GM23338 (cell line): ENCODE measurements around the gene CELF4. TPM values are rescaled to one million over a fixed set of nuclear protein-coding genes. Genes with fewer than 3 reads are reported as not detected.

Source experiments
- ATAC-seq: fragments of 200-7000 bp; cut with Tn5 transposase; 3 replicates; pipeline ENCODE4 v1.9.1; 2020
- DNase-seq: peaks from one replicate; pipeline ENCODE4 v3.0.0-alpha.2; 2015; ENCODE audit warnings: low spot score
- H2AFZ ChIP-seq: fragments of 200-600 bp; sonication (generic); 2 replicates; pipeline ENCODE4 v1.8.0; 2016; ENCODE audit warnings: antibody characterized with exemption, mild to moderate bottlenecking, moderate library complexity
- H3F3A ChIP-seq: fragments of 200-600 bp; sonication (generic); replicated peaks from 2 replicates; pipeline ENCODE4 v1.8.0; 2017; ENCODE audit warnings: antibody characterized with exemption, mixed run types, low read depth
- H3K27ac ChIP-seq: fragments of 200-600 bp; sonication (generic); 2 replicates; pipeline ENCODE4 v1.6.1; 2016; ENCODE audit warnings: low read depth
- H3K27me3 ChIP-seq: fragments of 200-600 bp; sonication (generic); 2 replicates; pipeline ENCODE4 v1.8.0; 2016; ENCODE audit warnings: mild to moderate bottlenecking, mixed run types, moderate library complexity; ENCODE audit not compliant: insufficient read depth
- H3K36me3 ChIP-seq: fragments of 200-600 bp; sonication (generic); 2 replicates; pipeline ENCODE4 v1.8.0; 2016; ENCODE audit warnings: mild to moderate bottlenecking; ENCODE audit not compliant: insufficient read depth
- H3K4me1 ChIP-seq: fragments of 200-600 bp; sonication (generic); 2 replicates; pipeline ENCODE4 v1.8.0; 2016; ENCODE audit warnings: mild to moderate bottlenecking, moderate library complexity; ENCODE audit not compliant: insufficient read depth
- H3K4me2 ChIP-seq: fragments of 200-600 bp; sonication (generic); 2 replicates; pipeline ENCODE4 v1.7.1; 2017; ENCODE audit warnings: mixed run types
- H3K4me3 ChIP-seq: fragments of 200-600 bp; sonication (generic); 2 replicates; pipeline ENCODE4 v1.6.1; 2016; ENCODE audit warnings: mixed run types
- H3K79me2 ChIP-seq: fragments of 200-600 bp; sonication (generic); replicated peaks from 2 replicates; pipeline ENCODE4 v1.8.0; 2017; ENCODE audit warnings: mild to moderate bottlenecking; ENCODE audit not compliant: insufficient read depth
- H3K9me2 ChIP-seq: fragments of 200-600 bp; sonication (generic); 2 replicates; pipeline ENCODE4 v1.8.0; 2017; ENCODE audit not compliant: insufficient read depth
- H4K20me1 ChIP-seq: fragments of 200-600 bp; sonication (generic); replicated peaks from 2 replicates; pipeline ENCODE4 v1.8.0; 2017; ENCODE audit warnings: mild to moderate bottlenecking; ENCODE audit not compliant: insufficient read depth
- H3K27ac Mint-ChIP-seq: 2 replicates; pipeline ENCODE4 v1.8.0; 2020; ENCODE audit warnings: inconsistent platforms, mild to moderate bottlenecking, moderate library complexity, mixed read lengths
- H3K27me3 Mint-ChIP-seq: 3 replicates; pipeline ENCODE4 v1.8.0; 2022; ENCODE audit warnings: low read depth, mild to moderate bottlenecking, moderate library complexity, mixed read lengths, inconsistent platforms; ENCODE audit not compliant: insufficient read depth, poor library complexity
- H3K36me3 Mint-ChIP-seq: 3 replicates; pipeline ENCODE4 v1.8.0; 2021; ENCODE audit warnings: low read depth, mild to moderate bottlenecking, inconsistent platforms, moderate library complexity, mixed read lengths
- H3K4me1 Mint-ChIP-seq: 3 replicates; pipeline ENCODE4 v1.8.0; 2020; ENCODE audit warnings: mild to moderate bottlenecking, inconsistent platforms, mixed read lengths
- H3K4me3 Mint-ChIP-seq: 3 replicates; pipeline ENCODE4 v1.8.0; 2021; ENCODE audit warnings: moderate library complexity, mild to moderate bottlenecking, inconsistent platforms, mixed read lengths
- H3K9me3 Mint-ChIP-seq: 3 replicates; pipeline ENCODE4 v1.8.0; 2020; ENCODE audit warnings: moderate library complexity, mild to moderate bottlenecking, inconsistent platforms, mixed read lengths
- CREB1 ChIP-seq: fragments of 250-450 bp; sonication (Bioruptor Pico); IDR thresholded peaks from 2 replicates; pipeline ENCODE4 v1.5.0; 2020; ENCODE audit warnings: low read depth, mild to moderate bottlenecking, moderate library complexity
- EZH2 ChIP-seq: fragments of 200-600 bp; sonication (generic); IDR thresholded peaks from one replicate; pipeline ENCODE4 v1.8.0; 2017; ENCODE audit warnings: antibody characterized with exemption, mild to moderate bottlenecking, low read depth; ENCODE audit not compliant: unreplicated experiment
- EZH2phosphoT487 ChIP-seq: fragments of 200-600 bp; sonication (generic); IDR thresholded peaks from one replicate; pipeline ENCODE4 v1.8.1; 2018; ENCODE audit warnings: antibody characterized with exemption; ENCODE audit not compliant: unreplicated experiment
- JUNB ChIP-seq: IDR thresholded peaks from one replicate; pipeline ENCODE4 v1.6.1; 2016; ENCODE audit warnings: antibody characterized with exemption; ENCODE audit not compliant: unreplicated experiment
- NANOG ChIP-seq: IDR thresholded peaks from 2 replicates; pipeline ENCODE4 v1.6.1; 2016; ENCODE audit warnings: antibody characterized with exemption, borderline replicate concordance
- POLR2AphosphoS5 ChIP-seq: IDR thresholded peaks from 2 replicates; pipeline ENCODE4 v1.6.1; 2016; ENCODE audit warnings: antibody characterized with exemption, low read depth
- STAT1 ChIP-seq: IDR thresholded peaks from one replicate; pipeline ENCODE4 v1.6.1; 2016; ENCODE audit warnings: antibody characterized with exemption; ENCODE audit not compliant: unreplicated experiment
- ZNF114 ChIP-seq: fragments of 250-450 bp; sonication (Bioruptor Pico); IDR thresholded peaks from 2 replicates; pipeline ENCODE4 v1.5.0; 2020; ENCODE audit warnings: mild to moderate bottlenecking, moderate library complexity
- ZNF331 ChIP-seq: fragments of 250-450 bp; sonication (Bioruptor Pico); IDR thresholded peaks from 2 replicates; pipeline ENCODE4 v1.5.0; 2020; ENCODE audit warnings: low read depth, mild to moderate bottlenecking, moderate library complexity
- polyA plus RNA-seq: library from polyadenylated mRNA; unstranded; fragments of >200 nt; fragmentation: Nextera tagmentation; extraction: Ambion mirVana; gene quantifications from 2 replicates; pipeline ENCODE4 v1.2.1, GENCODE V29; 2016
- total RNA-seq: library from RNA; depleted of rRNA; stranded (reverse); fragments of >200 nt; shearing (Covaris generic); gene quantifications from 2 replicates; pipeline ENCODE4 v1.2.3, GENCODE V29; 2014
- TF ChIP-seq, protein P1 (sequence below): fragments of 250-450 bp; sonication (Bioruptor Pico); IDR thresholded peaks from 2 replicates; pipeline ENCODE4 v1.5.0; 2020; ENCODE audit warnings: mild to moderate bottlenecking, moderate library complexity
- TF ChIP-seq, protein P2 (sequence below): IDR thresholded peaks from 2 replicates; pipeline ENCODE4 v1.6.1; 2016; ENCODE audit warnings: antibody characterized with exemption
- TF ChIP-seq, protein P3 (sequence below), 2 experiments: fragments of 200-600 bp in 1 of 2; sonication (generic) in 1 of 2; conservative IDR thresholded peaks; 2 replicates each; pipeline versions ENCODE4 v1.5.1 to v1.6.1; 2016 to 2017; ENCODE audit warnings: antibody characterized with exemption in 2 of 2, low read depth in 2 of 2, mild to moderate bottlenecking in 2 of 2, moderate library complexity in 1 of 2
- TF ChIP-seq, protein P4 (sequence below): IDR thresholded peaks from one replicate; pipeline ENCODE4 v1.6.1; 2018; ENCODE audit warnings: antibody characterized with exemption; ENCODE audit not compliant: unreplicated experiment

The CELF4 gene
- total and polyA plus RNA-seq, 2 experiments from 2014 or later: 2.6 to 6.7 TPM

DNA sequence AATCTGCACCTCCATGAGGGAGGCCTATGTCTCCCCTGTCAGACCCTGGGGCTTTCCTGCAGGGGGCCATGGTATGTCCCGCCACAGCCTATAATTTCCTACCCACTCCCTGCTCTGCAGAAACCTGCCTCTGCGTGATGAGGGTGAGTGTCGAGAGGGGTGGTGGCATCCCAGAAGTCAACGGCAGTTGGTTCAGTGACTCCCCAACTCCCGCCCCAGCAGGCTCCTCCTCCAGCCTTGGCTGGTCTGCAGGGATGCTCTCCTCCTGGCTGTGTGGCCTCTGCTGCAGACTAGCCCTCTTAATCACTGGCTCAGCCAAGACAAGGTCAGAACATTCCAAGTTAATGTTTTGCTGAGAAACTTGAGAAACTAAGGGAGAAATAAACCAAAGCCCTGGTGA is 13.3 kb downstream of the CELF4 start:
- H2AFZ ChIP-seq: no peak overlapping the region
- no peak overlapping the region for H3K27ac ChIP-seq
- H3K4me1 ChIP-seq: peaks cover 13% of the 10 kb centered on the region; the same call in 1 of the 2 replicates
- H3K79me2 ChIP-seq: no peaks in the 10 kb centered on the region
- Mint-ChIP-seq H3K27me3 (peaks cover 27% of the 10 kb centered on the region), H3K9me3 (no peaks in the 10 kb centered on the region), H3K4me3 (no peak overlapping the region), H3K27ac (no peak overlapping the region), H3K4me1 (peaks cover 21% of the 10 kb centered on the region), H3K36me3 (no peaks in the 10 kb centered on the region)
- no peak for ATAC-seq
- no peaks in the 10 kb centered on the region for H3K36me3 ChIP-seq
- no peaks in the 10 kb centered on the region for H3K9me2 ChIP-seq
- peaks cover 44% of the 10 kb centered on the region for H3K27me3 ChIP-seq
- H3K4me3 ChIP-seq: no peak overlapping the region
- no peak overlapping the region for H3K4me2 ChIP-seq
- no peak for DNase-seq
- H4K20me1 ChIP-seq: no peaks in the 10 kb centered on the region
- H3F3A ChIP-seq: no peaks in the 10 kb centered on the region
- TF ChIP-seq CREB1 (no peak), NANOG (no peak), STAT1 (no peak), ZNF114 (CRISPR knock-in tag) (no peak), ZNF331 (CRISPR knock-in tag) (no peak), POLR2AphosphoS5 (no peak), EZH2phosphoT487 (no peak), EZH2 (no peak), JUNB (no peak)
- TF ChIP-seq, protein P1, sequence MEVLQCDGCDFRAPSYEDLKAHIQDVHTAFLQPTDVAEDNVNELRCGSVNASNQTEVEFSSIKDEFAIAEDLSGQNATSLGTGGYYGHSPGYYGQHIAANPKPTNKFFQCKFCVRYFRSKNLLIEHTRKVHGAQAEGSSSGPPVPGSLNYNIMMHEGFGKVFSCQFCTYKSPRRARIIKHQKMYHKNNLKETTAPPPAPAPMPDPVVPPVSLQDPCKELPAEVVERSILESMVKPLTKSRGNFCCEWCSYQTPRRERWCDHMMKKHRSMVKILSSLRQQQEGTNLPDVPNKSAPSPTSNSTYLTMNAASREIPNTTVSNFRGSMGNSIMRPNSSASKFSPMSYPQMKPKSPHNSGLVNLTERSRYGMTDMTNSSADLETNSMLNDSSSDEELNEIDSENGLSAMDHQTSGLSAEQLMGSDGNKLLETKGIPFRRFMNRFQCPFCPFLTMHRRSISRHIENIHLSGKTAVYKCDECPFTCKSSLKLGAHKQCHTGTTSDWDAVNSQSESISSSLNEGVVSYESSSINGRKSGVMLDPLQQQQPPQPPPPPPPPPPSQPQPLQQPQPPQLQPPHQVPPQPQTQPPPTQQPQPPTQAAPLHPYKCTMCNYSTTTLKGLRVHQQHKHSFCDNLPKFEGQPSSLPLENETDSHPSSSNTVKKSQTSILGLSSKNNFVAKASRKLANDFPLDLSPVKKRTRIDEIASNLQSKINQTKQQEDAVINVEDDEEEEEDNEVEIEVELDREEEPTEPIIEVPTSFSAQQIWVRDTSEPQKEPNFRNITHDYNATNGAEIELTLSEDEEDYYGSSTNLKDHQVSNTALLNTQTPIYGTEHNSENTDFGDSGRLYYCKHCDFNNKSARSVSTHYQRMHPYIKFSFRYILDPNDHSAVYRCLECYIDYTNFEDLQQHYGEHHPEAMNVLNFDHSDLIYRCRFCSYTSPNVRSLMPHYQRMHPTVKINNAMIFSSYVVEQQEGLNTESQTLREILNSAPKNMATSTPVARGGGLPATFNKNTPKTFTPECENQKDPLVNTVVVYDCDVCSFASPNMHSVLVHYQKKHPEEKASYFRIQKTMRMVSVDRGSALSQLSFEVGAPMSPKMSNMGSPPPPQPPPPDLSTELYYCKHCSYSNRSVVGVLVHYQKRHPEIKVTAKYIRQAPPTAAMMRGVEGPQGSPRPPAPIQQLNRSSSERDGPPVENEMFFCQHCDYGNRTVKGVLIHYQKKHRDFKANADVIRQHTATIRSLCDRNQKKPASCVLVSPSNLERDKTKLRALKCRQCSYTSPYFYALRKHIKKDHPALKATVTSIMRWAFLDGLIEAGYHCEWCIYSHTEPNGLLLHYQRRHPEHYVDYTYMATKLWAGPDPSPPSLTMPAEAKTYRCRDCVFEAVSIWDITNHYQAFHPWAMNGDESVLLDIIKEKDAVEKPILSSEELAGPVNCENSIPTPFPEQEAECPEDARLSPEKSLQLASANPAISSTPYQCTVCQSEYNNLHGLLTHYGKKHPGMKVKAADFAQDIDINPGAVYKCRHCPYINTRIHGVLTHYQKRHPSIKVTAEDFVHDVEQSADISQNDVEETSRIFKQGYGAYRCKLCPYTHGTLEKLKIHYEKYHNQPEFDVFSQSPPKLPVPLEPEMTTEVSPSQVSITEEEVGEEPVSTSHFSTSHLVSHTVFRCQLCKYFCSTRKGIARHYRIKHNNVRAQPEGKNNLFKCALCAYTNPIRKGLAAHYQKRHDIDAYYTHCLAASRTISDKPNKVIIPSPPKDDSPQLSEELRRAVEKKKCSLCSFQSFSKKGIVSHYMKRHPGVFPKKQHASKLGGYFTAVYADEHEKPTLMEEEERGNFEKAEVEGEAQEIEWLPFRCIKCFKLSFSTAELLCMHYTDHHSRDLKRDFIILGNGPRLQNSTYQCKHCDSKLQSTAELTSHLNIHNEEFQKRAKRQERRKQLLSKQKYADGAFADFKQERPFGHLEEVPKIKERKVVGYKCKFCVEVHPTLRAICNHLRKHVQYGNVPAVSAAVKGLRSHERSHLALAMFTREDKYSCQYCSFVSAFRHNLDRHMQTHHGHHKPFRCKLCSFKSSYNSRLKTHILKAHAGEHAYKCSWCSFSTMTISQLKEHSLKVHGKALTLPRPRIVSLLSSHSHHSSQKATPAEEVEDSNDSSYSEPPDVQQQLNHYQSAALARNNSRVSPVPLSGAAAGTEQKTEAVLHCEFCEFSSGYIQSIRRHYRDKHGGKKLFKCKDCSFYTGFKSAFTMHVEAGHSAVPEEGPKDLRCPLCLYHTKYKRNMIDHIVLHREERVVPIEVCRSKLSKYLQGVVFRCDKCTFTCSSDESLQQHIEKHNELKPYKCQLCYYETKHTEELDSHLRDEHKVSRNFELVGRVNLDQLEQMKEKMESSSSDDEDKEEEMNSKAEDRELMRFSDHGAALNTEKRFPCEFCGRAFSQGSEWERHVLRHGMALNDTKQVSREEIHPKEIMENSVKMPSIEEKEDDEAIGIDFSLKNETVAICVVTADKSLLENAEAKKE (CRISPR knock-in tag): no peak
- TF ChIP-seq, protein P2, sequence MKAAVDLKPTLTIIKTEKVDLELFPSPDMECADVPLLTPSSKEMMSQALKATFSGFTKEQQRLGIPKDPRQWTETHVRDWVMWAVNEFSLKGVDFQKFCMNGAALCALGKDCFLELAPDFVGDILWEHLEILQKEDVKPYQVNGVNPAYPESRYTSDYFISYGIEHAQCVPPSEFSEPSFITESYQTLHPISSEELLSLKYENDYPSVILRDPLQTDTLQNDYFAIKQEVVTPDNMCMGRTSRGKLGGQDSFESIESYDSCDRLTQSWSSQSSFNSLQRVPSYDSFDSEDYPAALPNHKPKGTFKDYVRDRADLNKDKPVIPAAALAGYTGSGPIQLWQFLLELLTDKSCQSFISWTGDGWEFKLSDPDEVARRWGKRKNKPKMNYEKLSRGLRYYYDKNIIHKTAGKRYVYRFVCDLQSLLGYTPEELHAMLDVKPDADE: no peak
- TF ChIP-seq, protein P3, sequence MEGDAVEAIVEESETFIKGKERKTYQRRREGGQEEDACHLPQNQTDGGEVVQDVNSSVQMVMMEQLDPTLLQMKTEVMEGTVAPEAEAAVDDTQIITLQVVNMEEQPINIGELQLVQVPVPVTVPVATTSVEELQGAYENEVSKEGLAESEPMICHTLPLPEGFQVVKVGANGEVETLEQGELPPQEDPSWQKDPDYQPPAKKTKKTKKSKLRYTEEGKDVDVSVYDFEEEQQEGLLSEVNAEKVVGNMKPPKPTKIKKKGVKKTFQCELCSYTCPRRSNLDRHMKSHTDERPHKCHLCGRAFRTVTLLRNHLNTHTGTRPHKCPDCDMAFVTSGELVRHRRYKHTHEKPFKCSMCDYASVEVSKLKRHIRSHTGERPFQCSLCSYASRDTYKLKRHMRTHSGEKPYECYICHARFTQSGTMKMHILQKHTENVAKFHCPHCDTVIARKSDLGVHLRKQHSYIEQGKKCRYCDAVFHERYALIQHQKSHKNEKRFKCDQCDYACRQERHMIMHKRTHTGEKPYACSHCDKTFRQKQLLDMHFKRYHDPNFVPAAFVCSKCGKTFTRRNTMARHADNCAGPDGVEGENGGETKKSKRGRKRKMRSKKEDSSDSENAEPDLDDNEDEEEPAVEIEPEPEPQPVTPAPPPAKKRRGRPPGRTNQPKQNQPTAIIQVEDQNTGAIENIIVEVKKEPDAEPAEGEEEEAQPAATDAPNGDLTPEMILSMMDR (conservative IDR thresholded peaks at IDR 0.05; ENCODE audit: low read depth in 2 of 2): no peak
- TF ChIP-seq, protein P4, sequence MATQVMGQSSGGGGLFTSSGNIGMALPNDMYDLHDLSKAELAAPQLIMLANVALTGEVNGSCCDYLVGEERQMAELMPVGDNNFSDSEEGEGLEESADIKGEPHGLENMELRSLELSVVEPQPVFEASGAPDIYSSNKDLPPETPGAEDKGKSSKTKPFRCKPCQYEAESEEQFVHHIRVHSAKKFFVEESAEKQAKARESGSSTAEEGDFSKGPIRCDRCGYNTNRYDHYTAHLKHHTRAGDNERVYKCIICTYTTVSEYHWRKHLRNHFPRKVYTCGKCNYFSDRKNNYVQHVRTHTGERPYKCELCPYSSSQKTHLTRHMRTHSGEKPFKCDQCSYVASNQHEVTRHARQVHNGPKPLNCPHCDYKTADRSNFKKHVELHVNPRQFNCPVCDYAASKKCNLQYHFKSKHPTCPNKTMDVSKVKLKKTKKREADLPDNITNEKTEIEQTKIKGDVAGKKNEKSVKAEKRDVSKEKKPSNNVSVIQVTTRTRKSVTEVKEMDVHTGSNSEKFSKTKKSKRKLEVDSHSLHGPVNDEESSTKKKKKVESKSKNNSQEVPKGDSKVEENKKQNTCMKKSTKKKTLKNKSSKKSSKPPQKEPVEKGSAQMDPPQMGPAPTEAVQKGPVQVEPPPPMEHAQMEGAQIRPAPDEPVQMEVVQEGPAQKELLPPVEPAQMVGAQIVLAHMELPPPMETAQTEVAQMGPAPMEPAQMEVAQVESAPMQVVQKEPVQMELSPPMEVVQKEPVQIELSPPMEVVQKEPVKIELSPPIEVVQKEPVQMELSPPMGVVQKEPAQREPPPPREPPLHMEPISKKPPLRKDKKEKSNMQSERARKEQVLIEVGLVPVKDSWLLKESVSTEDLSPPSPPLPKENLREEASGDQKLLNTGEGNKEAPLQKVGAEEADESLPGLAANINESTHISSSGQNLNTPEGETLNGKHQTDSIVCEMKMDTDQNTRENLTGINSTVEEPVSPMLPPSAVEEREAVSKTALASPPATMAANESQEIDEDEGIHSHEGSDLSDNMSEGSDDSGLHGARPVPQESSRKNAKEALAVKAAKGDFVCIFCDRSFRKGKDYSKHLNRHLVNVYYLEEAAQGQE: no peak
